22Rv1 (cell line): Measurements from ENCODE around the gene RABL6.
A peak's percentile ranks its signal among the peaks of the same experiment; 100 is the strongest.

ENCODE experiments used
- ZFX ChIP-seq: fragments of 450-650 bp; IDR thresholded peaks from 2 replicates; pipeline ENCODE4 v1.6.1; 2017; ENCODE audit warnings: antibody characterized with exemption, borderline replicate concordance
- TF ChIP-seq, protein P1 (sequence below): fragments of 450-650 bp; IDR thresholded peaks from 2 replicates; pipeline ENCODE4 v1.5.1; 2017; ENCODE audit warnings: mild to moderate bottlenecking

DNA sequence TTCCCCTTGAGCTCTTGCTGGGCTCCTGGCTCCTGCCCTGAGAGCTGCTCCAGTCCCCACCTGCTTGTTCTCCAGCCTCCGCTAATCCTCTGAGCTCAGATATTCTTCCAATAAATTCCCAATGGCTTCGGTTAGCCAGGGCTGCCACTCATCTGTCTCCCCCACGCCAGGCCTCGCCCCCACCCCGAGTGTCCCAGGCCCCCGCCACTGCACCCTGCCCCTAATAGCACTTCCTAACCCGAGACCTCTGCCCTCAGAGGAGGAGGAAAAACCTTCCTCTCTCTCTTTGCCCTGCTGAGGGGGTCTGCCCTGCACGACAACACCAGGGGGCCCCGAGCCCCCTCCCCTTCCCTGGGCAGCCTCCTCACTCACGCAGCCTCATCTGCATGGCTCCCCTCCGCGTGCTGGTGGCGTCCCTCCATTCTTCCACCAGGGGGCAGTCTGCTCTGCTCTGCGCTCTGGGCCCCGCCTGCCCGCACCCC, 38.0 kb upstream of the RABL6 start:
- TF ChIP-seq, protein P1, sequence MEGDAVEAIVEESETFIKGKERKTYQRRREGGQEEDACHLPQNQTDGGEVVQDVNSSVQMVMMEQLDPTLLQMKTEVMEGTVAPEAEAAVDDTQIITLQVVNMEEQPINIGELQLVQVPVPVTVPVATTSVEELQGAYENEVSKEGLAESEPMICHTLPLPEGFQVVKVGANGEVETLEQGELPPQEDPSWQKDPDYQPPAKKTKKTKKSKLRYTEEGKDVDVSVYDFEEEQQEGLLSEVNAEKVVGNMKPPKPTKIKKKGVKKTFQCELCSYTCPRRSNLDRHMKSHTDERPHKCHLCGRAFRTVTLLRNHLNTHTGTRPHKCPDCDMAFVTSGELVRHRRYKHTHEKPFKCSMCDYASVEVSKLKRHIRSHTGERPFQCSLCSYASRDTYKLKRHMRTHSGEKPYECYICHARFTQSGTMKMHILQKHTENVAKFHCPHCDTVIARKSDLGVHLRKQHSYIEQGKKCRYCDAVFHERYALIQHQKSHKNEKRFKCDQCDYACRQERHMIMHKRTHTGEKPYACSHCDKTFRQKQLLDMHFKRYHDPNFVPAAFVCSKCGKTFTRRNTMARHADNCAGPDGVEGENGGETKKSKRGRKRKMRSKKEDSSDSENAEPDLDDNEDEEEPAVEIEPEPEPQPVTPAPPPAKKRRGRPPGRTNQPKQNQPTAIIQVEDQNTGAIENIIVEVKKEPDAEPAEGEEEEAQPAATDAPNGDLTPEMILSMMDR, result peak; percentile 49
- no peak for TF ChIP-seq ZFX
